C4-2B (cell line): ENCODE data around the gene SSTR1.

Source experiments
- ZFX ChIP-seq: fragments of 450-650 bp; IDR thresholded peaks from 2 replicates; pipeline ENCODE4 v1.6.1; 2017
- TF ChIP-seq, protein P1 (sequence below): fragments of 450-650 bp; conservative IDR thresholded peaks from 2 replicates; pipeline ENCODE4 v1.5.1; 2017; ENCODE audit warnings: mild to moderate bottlenecking

DNA sequence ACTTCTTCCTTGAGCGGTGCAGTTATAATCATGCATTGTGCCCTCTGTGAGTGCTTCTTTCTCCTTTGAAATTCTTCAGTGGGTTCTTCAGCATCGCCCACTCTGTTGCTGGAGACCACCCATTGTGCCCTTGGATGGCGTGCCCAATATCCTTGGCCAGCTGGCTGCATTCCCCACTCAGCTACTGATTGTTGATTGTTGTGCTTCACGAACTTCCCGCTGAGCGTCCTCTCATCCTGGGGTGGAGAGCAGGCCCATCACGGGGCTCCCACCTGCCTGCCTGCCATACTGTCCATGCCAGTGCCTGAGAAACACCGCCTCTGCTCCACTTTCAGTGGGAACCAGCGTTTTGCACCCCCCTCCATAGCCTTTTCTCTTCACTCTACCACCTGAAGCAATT, 8.6 kb upstream of the SSTR1 start:
- TF ChIP-seq, protein P1, sequence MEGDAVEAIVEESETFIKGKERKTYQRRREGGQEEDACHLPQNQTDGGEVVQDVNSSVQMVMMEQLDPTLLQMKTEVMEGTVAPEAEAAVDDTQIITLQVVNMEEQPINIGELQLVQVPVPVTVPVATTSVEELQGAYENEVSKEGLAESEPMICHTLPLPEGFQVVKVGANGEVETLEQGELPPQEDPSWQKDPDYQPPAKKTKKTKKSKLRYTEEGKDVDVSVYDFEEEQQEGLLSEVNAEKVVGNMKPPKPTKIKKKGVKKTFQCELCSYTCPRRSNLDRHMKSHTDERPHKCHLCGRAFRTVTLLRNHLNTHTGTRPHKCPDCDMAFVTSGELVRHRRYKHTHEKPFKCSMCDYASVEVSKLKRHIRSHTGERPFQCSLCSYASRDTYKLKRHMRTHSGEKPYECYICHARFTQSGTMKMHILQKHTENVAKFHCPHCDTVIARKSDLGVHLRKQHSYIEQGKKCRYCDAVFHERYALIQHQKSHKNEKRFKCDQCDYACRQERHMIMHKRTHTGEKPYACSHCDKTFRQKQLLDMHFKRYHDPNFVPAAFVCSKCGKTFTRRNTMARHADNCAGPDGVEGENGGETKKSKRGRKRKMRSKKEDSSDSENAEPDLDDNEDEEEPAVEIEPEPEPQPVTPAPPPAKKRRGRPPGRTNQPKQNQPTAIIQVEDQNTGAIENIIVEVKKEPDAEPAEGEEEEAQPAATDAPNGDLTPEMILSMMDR: no peak
- TF ChIP-seq ZFX: no peak
